Gastrocnemius medialis (tissue), 4 donors: ENCODE data around the gene KCNK17. TPM values are rescaled to one million over a fixed set of nuclear protein-coding genes. Genes with fewer than 3 reads are reported as not detected.

Experiments used
- ATAC-seq, 2 donors: fragments of 150-250 bp; one replicate each; pipeline ENCODE4 v1.9.1; 2016
- DNase-seq, 2 donors: peaks; one replicate each; pipeline ENCODE4 v3.0.0-alpha.2; 2019
- H3K27ac ChIP-seq, 4 donors: fragments of 200-600 bp; sonication (generic); 1 replicate in 1 of 4; 2 replicates in 3 of 4; pipeline ENCODE4 v1.5.1; 2016 to 2018; ENCODE audit warnings: mild to moderate bottlenecking in 2 of 4, moderate library complexity in 1 of 4
- H3K27me3 ChIP-seq, 3 donors: fragments of 200-600 bp; sonication (generic) in 2 of 3; 1 replicate in 1 of 3; 2 replicates in 2 of 3; pipeline versions ENCODE4 v1.5.1 to v1.6.0; 2016 to 2019; ENCODE audit warnings: mild to moderate bottlenecking in 1 of 3, moderate library complexity in 1 of 3
- H3K36me3 ChIP-seq, 2 donors: fragments of 200-600 bp; sonication (generic) in 1 of 2; one replicate each; pipeline ENCODE4 v1.5.1; 2017 to 2018
- H3K4me1 ChIP-seq, 2 donors: fragments of 200-600 bp; sonication (generic) in 1 of 2; one replicate each; pipeline ENCODE4 v1.5.1; 2016 to 2017; ENCODE audit warnings: mild to moderate bottlenecking in 2 of 2
- H3K4me3 ChIP-seq, 4 donors: fragments of 200-600 bp; sonication (generic) in 3 of 4; 1 replicate in 1 of 4; 2 replicates in 3 of 4; pipeline ENCODE4 v1.5.1; 2016 to 2019; ENCODE audit warnings: mild to moderate bottlenecking in 2 of 4
- H3K9me3 ChIP-seq, 3 donors: fragments of 200-600 bp; sonication (generic) in 2 of 3; 1 replicate in 1 of 3; 2 replicates in 2 of 3; pipeline ENCODE4 v1.5.1; 2016 to 2019
- POLR2A ChIP-seq, 2 donors: fragments of 450-650 bp; IDR thresholded peaks; one replicate each; pipeline ENCODE4 v1.6.1; 2017; ENCODE audit warnings: antibody characterized with exemption in 2 of 2, mild to moderate bottlenecking in 2 of 2, moderate library complexity in 2 of 2
- in situ Hi-C, 4 donors: fragments of 200-750 bp; cut with MboI; loops; one replicate each; pipeline versions ENCODE4 v1.15.0 to v1.8.0; 2017; ENCODE audit warnings: low sequenced_read_pairs in 4 of 4
- intact Hi-C: fragments of 100-400 bp; cut with DNase I; formaldehyde crosslinking; loops from one replicate; pipeline ENCODE4 v1.15.1; 2023; ENCODE audit warnings: low total_unique reads
- total RNA-seq, 4 donors: library from RNA; depleted of rRNA; stranded (reverse); fragments of >200 nt; gene quantifications; one replicate each; pipeline versions ENCODE4 v1.1.0 to v1.2.3, GENCODE V29; 2016
- TF ChIP-seq, protein P1 (sequence below), 5 experiments: fragments of 450-650 bp in 3 of 5; fragments of 200-600 bp in 2 of 5; sonication (generic) in 2 of 5; IDR thresholded peaks in 4 of 5; conservative IDR thresholded peaks in 1 of 5; 1 replicate in 4 of 5; 2 replicates in 1 of 5; pipeline ENCODE4 v1.5.1; 2016 to 2019; ENCODE audit warnings: antibody characterized with exemption in 5 of 5, mild to moderate bottlenecking in 3 of 5, moderate library complexity in 3 of 5

Gene KCNK17
- total RNA-seq, 4 donors from 2014 or later = not detected

GRCh38 chr6:39251406-39251805 is 62.8 kb downstream of the KCNK17 start:
- Histone ChIP-seq H3K36me3 (no peaks in the 10 kb centered on the region), H3K4me3 (no peak overlapping the region), H3K27me3 (no peaks in the 10 kb centered on the region), H3K9me3 (no peaks in the 10 kb centered on the region), H3K4me1 (no peaks in the 10 kb centered on the region), H3K27ac (no peak overlapping the region)
- in situ Hi-C loops (no loop called here), intact Hi-C loops (no loop called here)
- ATAC-seq (no peak), DNase-seq (no peak)
- TF ChIP-seq, protein P1, sequence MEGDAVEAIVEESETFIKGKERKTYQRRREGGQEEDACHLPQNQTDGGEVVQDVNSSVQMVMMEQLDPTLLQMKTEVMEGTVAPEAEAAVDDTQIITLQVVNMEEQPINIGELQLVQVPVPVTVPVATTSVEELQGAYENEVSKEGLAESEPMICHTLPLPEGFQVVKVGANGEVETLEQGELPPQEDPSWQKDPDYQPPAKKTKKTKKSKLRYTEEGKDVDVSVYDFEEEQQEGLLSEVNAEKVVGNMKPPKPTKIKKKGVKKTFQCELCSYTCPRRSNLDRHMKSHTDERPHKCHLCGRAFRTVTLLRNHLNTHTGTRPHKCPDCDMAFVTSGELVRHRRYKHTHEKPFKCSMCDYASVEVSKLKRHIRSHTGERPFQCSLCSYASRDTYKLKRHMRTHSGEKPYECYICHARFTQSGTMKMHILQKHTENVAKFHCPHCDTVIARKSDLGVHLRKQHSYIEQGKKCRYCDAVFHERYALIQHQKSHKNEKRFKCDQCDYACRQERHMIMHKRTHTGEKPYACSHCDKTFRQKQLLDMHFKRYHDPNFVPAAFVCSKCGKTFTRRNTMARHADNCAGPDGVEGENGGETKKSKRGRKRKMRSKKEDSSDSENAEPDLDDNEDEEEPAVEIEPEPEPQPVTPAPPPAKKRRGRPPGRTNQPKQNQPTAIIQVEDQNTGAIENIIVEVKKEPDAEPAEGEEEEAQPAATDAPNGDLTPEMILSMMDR (IDR thresholded peaks at IDR 0.05 in 4 of 5, conservative IDR thresholded peaks at IDR 0.05 in 1 of 5) = no peak
- TF ChIP-seq POLR2A (IDR thresholded peaks at IDR 0.05) = no peak

- ATAC-seq = no peak
- Histone ChIP-seq H3K9me3 (no peaks in the 10 kb centered on the region), H3K36me3 (no peaks in the 10 kb centered on the region), H3K4me1 (no peaks in the 10 kb centered on the region), H3K27me3 (no peaks in the 10 kb centered on the region), H3K27ac (no peak overlapping the region), H3K4me3 (no peak overlapping the region)
- DNase-seq = no peak
- in situ Hi-C loops = no loop called here
- no peak for TF ChIP-seq POLR2A (IDR thresholded peaks at IDR 0.05)
- TF ChIP-seq, protein P1 (IDR thresholded peaks at IDR 0.05 in 4 of 5, conservative IDR thresholded peaks at IDR 0.05 in 1 of 5) = no peak
- intact Hi-C loops = no loop called here
Observed at GRCh38 chr6:39250507-39250906, 63.7 kb downstream of the KCNK17 start.

GRCh38 chr6:39249278-39249677 is 64.9 kb downstream of the KCNK17 start:
- intact Hi-C loops (no loop called here), in situ Hi-C loops (no loop called here)
- no peaks in the 10 kb centered on the region for H3K4me1 ChIP-seq
- no peak overlapping the region for H3K27ac ChIP-seq
- H3K4me3 ChIP-seq = no peak overlapping the region
- ATAC-seq (no peak), DNase-seq (no peak)
- H3K36me3 ChIP-seq = no peaks in the 10 kb centered on the region
- no peaks in the 10 kb centered on the region for H3K27me3 ChIP-seq
- H3K9me3 ChIP-seq = no peaks in the 10 kb centered on the region
- no peak for TF ChIP-seq POLR2A (IDR thresholded peaks at IDR 0.05)
- TF ChIP-seq, protein P1 (IDR thresholded peaks at IDR 0.05 in 4 of 5, conservative IDR thresholded peaks at IDR 0.05 in 1 of 5) = no peak

Other genes with a start within 250 kb of the KCNK17 start
- 10 to 100 TPM in 2 of 4 donors, 1 to 10 TPM in 2; 6.4 to 12.9 (median 10.4) TPM for gene SAYSD1, start 199.2 kb downstream of the KCNK17 start, total RNA-seq
- under 1 TPM in 3 of 4 donors, not detected in 1; 0.07 to 0.22 (median 0.20) TPM for gene KCNK5, start 84.9 kb downstream of the KCNK17 start, total RNA-seq
- not detected for gene KCNK16, start 8.3 kb upstream of the KCNK17 start, total RNA-seq